SK-N-SH (cell line): Measurements from ENCODE around the gene XRN2. TPM values are rescaled to one million over a fixed set of nuclear protein-coding genes. Genes with fewer than 3 reads are reported as not detected.

Experiments
- CTCF ChIA-PET: fragments of 300-600, 350-600 bp; formaldehyde crosslinking; extraction: SDS; loops from one replicate; lab custom pipeline; 2021; lab: Yijun Ruan, JAX
- POLR2A ChIA-PET: fragments of 350-600 bp; sonication (Branson Sonifier 250); formaldehyde crosslinking; extraction: SDS; loops from one replicate; lab custom pipeline; 2020; ENCODE audit warnings: antibody characterized with exemption, inconsistent platforms; lab: Yijun Ruan, JAX
- DNase-seq: peaks from one replicate; pipeline ENCODE4 v3.0.0; 2012
- H2AFZ ChIP-seq: fragments of 200-600 bp; sonication (generic); 2 replicates; pipeline ENCODE4 v1.8.1; 2016; ENCODE audit warnings: antibody characterized with exemption, mild to moderate bottlenecking, low read depth
- H3F3A ChIP-seq: fragments of 200-600 bp; sonication (generic); replicated peaks from 2 replicates; pipeline ENCODE3; 2016; ENCODE audit warnings: antibody characterized with exemption, mild to moderate bottlenecking; ENCODE audit not compliant: insufficient read depth
- H3K27ac ChIP-seq, 2 experiments: fragments of 200-500 bp in 1 of 2; fragments of 200-600 bp in 1 of 2; sonication (Bioruptor generic) in 1 of 2; sonication (generic), shearing (Covaris generic) in 1 of 2; 2 replicates each; pipeline versions ENCODE4 v1.5.1 to v1.6.1; 2014 to 2016; ENCODE audit warnings: low read depth in 2 of 2, inconsistent platforms in 1 of 2, low read length in 1 of 2, mild to moderate bottlenecking in 1 of 2, mixed read lengths in 1 of 2
- H3K27me3 ChIP-seq: fragments of 200-600 bp; sonication (generic), shearing (Covaris generic); 2 replicates; pipeline ENCODE4 v1.6.1; 2016; ENCODE audit warnings: mixed run types; ENCODE audit not compliant: insufficient read depth
- H3K36me3 ChIP-seq, 2 experiments: fragments of 200-500 bp in 1 of 2; fragments of 200-600 bp in 1 of 2; sonication (Bioruptor generic) in 1 of 2; sonication (generic) in 1 of 2; replicated peaks in 1 of 2; 2 replicates each; pipeline versions ENCODE3 to v1.5.1; 2014 to 2016; ENCODE audit warnings: low read length in 1 of 2, mild to moderate bottlenecking in 1 of 2; ENCODE audit not compliant: insufficient read depth in 2 of 2, control insufficient read depth in 1 of 2
- H3K4me1 ChIP-seq, 2 experiments: fragments of 200-500 bp in 1 of 2; fragments of 200-600 bp in 1 of 2; sonication (Bioruptor generic) in 1 of 2; sonication (generic), shearing (Covaris generic) in 1 of 2; 2 replicates each; pipeline versions ENCODE4 v1.5.1 to v1.6.1; 2014 to 2016; ENCODE audit warnings: low read depth in 1 of 2, low read length in 1 of 2, mixed run types in 1 of 2; ENCODE audit not compliant: insufficient read depth in 2 of 2, control insufficient read depth in 1 of 2
- H3K4me2 ChIP-seq: fragments of 200-600 bp; sonication (generic), shearing (Covaris generic); 2 replicates; pipeline ENCODE4 v1.6.1; 2017; ENCODE audit warnings: mixed run types
- H3K4me3 ChIP-seq, 2 experiments: fragments of 200-500 bp in 1 of 2; fragments of 200-600 bp in 1 of 2; sonication (Bioruptor generic) in 1 of 2; sonication (generic), shearing (Covaris generic) in 1 of 2; 2 replicates each; pipeline versions ENCODE4 v1.5.1 to v1.8.1; 2014 to 2016; ENCODE audit warnings: low read depth in 2 of 2, inconsistent platforms in 1 of 2, low read length in 1 of 2, mild to moderate bottlenecking in 1 of 2, mixed read lengths in 1 of 2, moderate library complexity in 1 of 2
- H3K79me2 ChIP-seq: fragments of 200-600 bp; sonication (generic); 2 replicates; pipeline ENCODE4 v1.8.1; 2017; ENCODE audit warnings: mild to moderate bottlenecking; ENCODE audit not compliant: insufficient read depth
- H3K9ac ChIP-seq: fragments of 200-600 bp; sonication (generic); 2 replicates; pipeline ENCODE4 v1.6.1; 2017; ENCODE audit warnings: mixed run types
- H3K9me2 ChIP-seq: fragments of 200-600 bp; sonication (generic); 2 replicates; pipeline ENCODE4 v1.6.1; 2017; ENCODE audit warnings: mixed run types
- H3K9me3 ChIP-seq: fragments of 200-600 bp; sonication (generic); 2 replicates; pipeline ENCODE4 v1.6.1; 2017; ENCODE audit warnings: mixed run types, mild to moderate bottlenecking, moderate library complexity
- H4K20me1 ChIP-seq: fragments of 200-600 bp; sonication (generic); 2 replicates; pipeline ENCODE4 v1.6.1; 2017; ENCODE audit warnings: mild to moderate bottlenecking, mixed run types; ENCODE audit not compliant: insufficient read depth
- MXI1 ChIP-seq: IDR thresholded peaks from 2 replicates; pipeline ENCODE4 v1.6.1; 2012; ENCODE audit warnings: mild to moderate bottlenecking, low read depth, low read length, improper control_type of control experiment
- NFIC ChIP-seq: IDR thresholded peaks from 2 replicates; pipeline ENCODE4 v1.4.0; 2012; ENCODE audit warnings: borderline replicate concordance
- NRF1 ChIP-seq: IDR thresholded peaks from 2 replicates; pipeline ENCODE4 v1.6.1; 2012; ENCODE audit warnings: low read depth, mild to moderate bottlenecking, low read length
- POLR2AphosphoS5 ChIP-seq: IDR thresholded peaks from 2 replicates; pipeline ENCODE4 v1.6.1; 2012; ENCODE audit warnings: low read depth, low read length
- RCOR1 ChIP-seq: fragments of 150-350 bp; IDR thresholded peaks from 2 replicates; pipeline ENCODE4 v1.6.1; 2017; ENCODE audit warnings: antibody characterized with exemption, low read length
- RFX5 ChIP-seq: IDR thresholded peaks from 2 replicates; pipeline ENCODE4 v1.6.1; 2012; ENCODE audit warnings: mild to moderate bottlenecking, improper control_type of control experiment, low read length
- WGBS: methylation state at CpG from one replicate; pipeline ENCODE4 v1.1.6; 2017; ENCODE audit warnings: low lambda C conversion rate; 5-methylcytosine and 5-hydroxymethylcytosine counted together
- polyA plus RNA-seq, 3 experiments: library from polyadenylated mRNA; depleted of rRNA; stranded (reverse); fragments of >200 nt; gene quantifications; 2 replicates each; pipeline ENCODE4 v1.2.3, GENCODE V29; 2012
- TF ChIP-seq, protein P1 (sequence below): fragments of 200-600 bp; sonication (generic); IDR thresholded peaks from 2 replicates; pipeline ENCODE4 v1.6.1; 2017; ENCODE audit warnings: antibody characterized with exemption, mild to moderate bottlenecking, moderate library complexity
- TF ChIP-seq, protein P2 (sequence below): IDR thresholded peaks from 2 replicates; pipeline ENCODE4 v1.4.0; 2012; ENCODE audit warnings: low read depth
- TF ChIP-seq, protein P3 (sequence below): IDR thresholded peaks from 2 replicates; pipeline ENCODE4 v1.4.0; 2012; ENCODE audit warnings: low read depth, borderline replicate concordance
- TF ChIP-seq, protein P4 (sequence below): fragments of 150-350 bp; IDR thresholded peaks from 2 replicates; pipeline ENCODE4 v1.6.1; 2017; ENCODE audit warnings: antibody characterized with exemption, low read length, low read depth, borderline replicate concordance
- TF ChIP-seq, protein P5 (sequence below): IDR thresholded peaks from 2 replicates; pipeline ENCODE4; 2012
- TF ChIP-seq, protein P6 (sequence below): IDR thresholded peaks from 2 replicates; pipeline ENCODE4 v1.6.1; 2012; ENCODE audit warnings: mild to moderate bottlenecking, low read depth, low read length, moderate library complexity

XRN2 gene
- polyA plus RNA-seq, 1 of the 3 experiments (the other 2 are of a cell fraction), result 44.5 TPM

DNA sequence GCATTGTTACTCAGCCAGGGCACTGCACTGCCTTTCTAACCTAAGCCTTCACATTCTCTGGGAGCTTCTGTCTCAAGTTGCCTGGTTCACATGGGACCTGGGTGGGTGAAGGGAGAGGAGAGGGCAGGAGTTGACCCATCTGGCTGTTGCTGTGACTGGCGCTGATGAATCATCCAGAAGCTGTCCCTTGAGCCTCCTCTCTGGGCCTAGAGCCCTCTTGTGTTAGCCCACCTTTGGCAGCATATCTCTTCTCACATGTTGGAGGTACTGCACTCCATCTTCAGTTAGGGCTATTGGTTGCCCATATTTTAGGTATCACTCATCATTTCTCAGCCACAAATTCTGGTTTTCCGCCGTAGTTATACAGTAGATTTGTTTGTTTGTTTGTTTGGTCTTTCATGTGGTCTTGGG is 19.8 kb downstream of the XRN2 start:
- Histone ChIP-seq H4K20me1 (peaks cover 97% of the 10 kb centered on the region), H3K4me1 (peaks cover 2 to 21% of the 10 kb centered on the region in 2 experiments; a peak in 3 of 4 replicates), H3K79me2 (peaks cover 100% of the 10 kb centered on the region), H3K27ac (no peak overlapping the region), H3F3A (peaks cover 2% of the 10 kb centered on the region), H3K9me2 (no peaks in the 10 kb centered on the region; the same call in 1 of the 2 replicates), H2AFZ (no peak overlapping the region), H3K9ac (no peak overlapping the region), H3K4me2 (no peak overlapping the region), H3K36me3 (peaks cover 3 to 12% of the 10 kb centered on the region in 2 experiments), H3K4me3 (no peak overlapping the region), H3K9me3 (0 out of 2 replicates have a peak, but pooled peaks cover 5% of the 10 kb centered on the region), H3K27me3 (no peaks in the 10 kb centered on the region)
- 97% methylated on average over 3 of the region's 3 CpGs for WGBS
- TF ChIP-seq, protein P1, sequence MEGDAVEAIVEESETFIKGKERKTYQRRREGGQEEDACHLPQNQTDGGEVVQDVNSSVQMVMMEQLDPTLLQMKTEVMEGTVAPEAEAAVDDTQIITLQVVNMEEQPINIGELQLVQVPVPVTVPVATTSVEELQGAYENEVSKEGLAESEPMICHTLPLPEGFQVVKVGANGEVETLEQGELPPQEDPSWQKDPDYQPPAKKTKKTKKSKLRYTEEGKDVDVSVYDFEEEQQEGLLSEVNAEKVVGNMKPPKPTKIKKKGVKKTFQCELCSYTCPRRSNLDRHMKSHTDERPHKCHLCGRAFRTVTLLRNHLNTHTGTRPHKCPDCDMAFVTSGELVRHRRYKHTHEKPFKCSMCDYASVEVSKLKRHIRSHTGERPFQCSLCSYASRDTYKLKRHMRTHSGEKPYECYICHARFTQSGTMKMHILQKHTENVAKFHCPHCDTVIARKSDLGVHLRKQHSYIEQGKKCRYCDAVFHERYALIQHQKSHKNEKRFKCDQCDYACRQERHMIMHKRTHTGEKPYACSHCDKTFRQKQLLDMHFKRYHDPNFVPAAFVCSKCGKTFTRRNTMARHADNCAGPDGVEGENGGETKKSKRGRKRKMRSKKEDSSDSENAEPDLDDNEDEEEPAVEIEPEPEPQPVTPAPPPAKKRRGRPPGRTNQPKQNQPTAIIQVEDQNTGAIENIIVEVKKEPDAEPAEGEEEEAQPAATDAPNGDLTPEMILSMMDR, result no peak
- TF ChIP-seq, protein P2, sequence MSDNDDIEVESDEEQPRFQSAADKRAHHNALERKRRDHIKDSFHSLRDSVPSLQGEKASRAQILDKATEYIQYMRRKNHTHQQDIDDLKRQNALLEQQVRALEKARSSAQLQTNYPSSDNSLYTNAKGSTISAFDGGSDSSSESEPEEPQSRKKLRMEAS, result no peak
- TF ChIP-seq MXI1 (no peak), POLR2AphosphoS5 (no peak), NRF1 (no peak), RFX5 (no peak), NFIC (no peak), RCOR1 (no peak)
- TF ChIP-seq, protein P3, sequence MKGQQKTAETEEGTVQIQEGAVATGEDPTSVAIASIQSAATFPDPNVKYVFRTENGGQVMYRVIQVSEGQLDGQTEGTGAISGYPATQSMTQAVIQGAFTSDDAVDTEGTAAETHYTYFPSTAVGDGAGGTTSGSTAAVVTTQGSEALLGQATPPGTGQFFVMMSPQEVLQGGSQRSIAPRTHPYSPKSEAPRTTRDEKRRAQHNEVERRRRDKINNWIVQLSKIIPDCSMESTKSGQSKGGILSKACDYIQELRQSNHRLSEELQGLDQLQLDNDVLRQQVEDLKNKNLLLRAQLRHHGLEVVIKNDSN, result no peak
- TF ChIP-seq, protein P4, sequence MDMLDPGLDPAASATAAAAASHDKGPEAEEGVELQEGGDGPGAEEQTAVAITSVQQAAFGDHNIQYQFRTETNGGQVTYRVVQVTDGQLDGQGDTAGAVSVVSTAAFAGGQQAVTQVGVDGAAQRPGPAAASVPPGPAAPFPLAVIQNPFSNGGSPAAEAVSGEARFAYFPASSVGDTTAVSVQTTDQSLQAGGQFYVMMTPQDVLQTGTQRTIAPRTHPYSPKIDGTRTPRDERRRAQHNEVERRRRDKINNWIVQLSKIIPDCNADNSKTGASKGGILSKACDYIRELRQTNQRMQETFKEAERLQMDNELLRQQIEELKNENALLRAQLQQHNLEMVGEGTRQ, result no peak
- TF ChIP-seq, protein P5, sequence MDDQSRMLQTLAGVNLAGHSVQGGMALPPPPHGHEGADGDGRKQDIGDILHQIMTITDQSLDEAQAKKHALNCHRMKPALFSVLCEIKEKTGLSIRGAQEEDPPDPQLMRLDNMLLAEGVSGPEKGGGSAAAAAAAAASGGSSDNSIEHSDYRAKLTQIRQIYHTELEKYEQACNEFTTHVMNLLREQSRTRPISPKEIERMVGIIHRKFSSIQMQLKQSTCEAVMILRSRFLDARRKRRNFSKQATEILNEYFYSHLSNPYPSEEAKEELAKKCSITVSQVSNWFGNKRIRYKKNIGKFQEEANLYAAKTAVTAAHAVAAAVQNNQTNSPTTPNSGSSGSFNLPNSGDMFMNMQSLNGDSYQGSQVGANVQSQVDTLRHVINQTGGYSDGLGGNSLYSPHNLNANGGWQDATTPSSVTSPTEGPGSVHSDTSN, result no peak
- TF ChIP-seq, protein P6, sequence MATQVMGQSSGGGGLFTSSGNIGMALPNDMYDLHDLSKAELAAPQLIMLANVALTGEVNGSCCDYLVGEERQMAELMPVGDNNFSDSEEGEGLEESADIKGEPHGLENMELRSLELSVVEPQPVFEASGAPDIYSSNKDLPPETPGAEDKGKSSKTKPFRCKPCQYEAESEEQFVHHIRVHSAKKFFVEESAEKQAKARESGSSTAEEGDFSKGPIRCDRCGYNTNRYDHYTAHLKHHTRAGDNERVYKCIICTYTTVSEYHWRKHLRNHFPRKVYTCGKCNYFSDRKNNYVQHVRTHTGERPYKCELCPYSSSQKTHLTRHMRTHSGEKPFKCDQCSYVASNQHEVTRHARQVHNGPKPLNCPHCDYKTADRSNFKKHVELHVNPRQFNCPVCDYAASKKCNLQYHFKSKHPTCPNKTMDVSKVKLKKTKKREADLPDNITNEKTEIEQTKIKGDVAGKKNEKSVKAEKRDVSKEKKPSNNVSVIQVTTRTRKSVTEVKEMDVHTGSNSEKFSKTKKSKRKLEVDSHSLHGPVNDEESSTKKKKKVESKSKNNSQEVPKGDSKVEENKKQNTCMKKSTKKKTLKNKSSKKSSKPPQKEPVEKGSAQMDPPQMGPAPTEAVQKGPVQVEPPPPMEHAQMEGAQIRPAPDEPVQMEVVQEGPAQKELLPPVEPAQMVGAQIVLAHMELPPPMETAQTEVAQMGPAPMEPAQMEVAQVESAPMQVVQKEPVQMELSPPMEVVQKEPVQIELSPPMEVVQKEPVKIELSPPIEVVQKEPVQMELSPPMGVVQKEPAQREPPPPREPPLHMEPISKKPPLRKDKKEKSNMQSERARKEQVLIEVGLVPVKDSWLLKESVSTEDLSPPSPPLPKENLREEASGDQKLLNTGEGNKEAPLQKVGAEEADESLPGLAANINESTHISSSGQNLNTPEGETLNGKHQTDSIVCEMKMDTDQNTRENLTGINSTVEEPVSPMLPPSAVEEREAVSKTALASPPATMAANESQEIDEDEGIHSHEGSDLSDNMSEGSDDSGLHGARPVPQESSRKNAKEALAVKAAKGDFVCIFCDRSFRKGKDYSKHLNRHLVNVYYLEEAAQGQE, result no peak
- DNase-seq, result no peak
- ChIA-PET CTCF (interaction anchor here (1.6 kb wide), 1 partner anchor 20 kb away, joined by 4 read pairs; no protein-coding TSS in a partner anchor), POLR2A (no interaction called here)
